ENCODE results near the gene SIGLEC5.
"Not testable (repeated sequence)": the region's sequence is repeated elsewhere in the genome, so short reads cannot be mapped to it uniquely, and the experiment has no call there.

GRCh38 chr19:51675911-51676565 is 45.8 kb upstream of the SIGLEC5 start:
- TF ChIP-seq CTCF (conservative IDR thresholded peaks at IDR 0.05; ENCODE audit: low read depth, low read length): peak; percentile 60
- TF ChIP-seq EZH2 (IDR thresholded peaks at IDR 0.05; ENCODE audit: borderline replicate concordance, low read depth, low read length, poor library complexity, severe bottlenecking): not testable (repeated sequence)

All from A673 (cell line).